H9 (cell line): ENCODE data around the gene DHX40. TPM values are rescaled to one million over a fixed set of nuclear protein-coding genes. Genes with fewer than 3 reads are reported as not detected.

ENCODE experiments used
- total RNA-seq: library from RNA; stranded (reverse); gene quantifications from 2 replicates; pipeline ENCODE4 v1.2.1, GENCODE V29; 2021

Gene DHX40
- total RNA-seq, 1 experiment from 2014 or later = 28.8 TPM

Other genes starting within 250 kb of the DHX40 start
- 0.98 and 1.1 TPM in 2 replicates for gene YPEL2, start 234.0 kb upstream of the DHX40 start, total RNA-seq
- 241 and 254 TPM in 2 replicates for gene CLTC, start 54.3 kb downstream of the DHX40 start, total RNA-seq
- gene PTRH2, start 141.8 kb downstream of the DHX40 start, total RNA-seq = 40.4 and 40.8 TPM in 2 replicates
- gene VMP1, start 142.0 kb downstream of the DHX40 start, total RNA-seq = 79.3 and 83.1 TPM in 2 replicates